Muscle layer of colon (tissue), 2 donors: ENCODE results near the gene TBC1D10B.
A peak's percentile ranks its signal among the peaks of the same experiment; 100 is the strongest.

Experiments used
- H3K27ac ChIP-seq: one replicate; pipeline ENCODE4 v1.7.0; 2013; ENCODE audit warnings: low read depth, mild to moderate bottlenecking, low read length, moderate library complexity
- H3K27me3 ChIP-seq, 2 donors: one replicate each; pipeline ENCODE4 v1.7.0; 2013; ENCODE audit warnings: low read length in 2 of 2, mild to moderate bottlenecking in 2 of 2; ENCODE audit not compliant: insufficient read depth in 2 of 2, control insufficient read depth in 1 of 2
- H3K36me3 ChIP-seq: one replicate; pipeline ENCODE4 v1.7.0; 2013; ENCODE audit warnings: mild to moderate bottlenecking, low read length; ENCODE audit not compliant: insufficient read depth
- H3K4me1 ChIP-seq: one replicate; pipeline ENCODE4 v1.7.0; 2013; ENCODE audit warnings: mild to moderate bottlenecking, low read length; ENCODE audit not compliant: insufficient read depth
- H3K4me3 ChIP-seq, 2 donors: one replicate each; pipeline ENCODE4 v1.7.0; 2013; ENCODE audit warnings: low read length in 2 of 2, low read depth in 1 of 2, mild to moderate bottlenecking in 1 of 2, moderate library complexity in 1 of 2
- H3K9ac ChIP-seq: one replicate; pipeline ENCODE4 v1.7.0; 2013; ENCODE audit warnings: low read length
- H3K9me3 ChIP-seq: one replicate; pipeline ENCODE4 v1.7.0; 2013; ENCODE audit warnings: mild to moderate bottlenecking, low read length
- donor health status: abdominal sarcoma.
- donor health status: Adenocarcinoma of cecum.

TBC1D10B gene

DNA sequence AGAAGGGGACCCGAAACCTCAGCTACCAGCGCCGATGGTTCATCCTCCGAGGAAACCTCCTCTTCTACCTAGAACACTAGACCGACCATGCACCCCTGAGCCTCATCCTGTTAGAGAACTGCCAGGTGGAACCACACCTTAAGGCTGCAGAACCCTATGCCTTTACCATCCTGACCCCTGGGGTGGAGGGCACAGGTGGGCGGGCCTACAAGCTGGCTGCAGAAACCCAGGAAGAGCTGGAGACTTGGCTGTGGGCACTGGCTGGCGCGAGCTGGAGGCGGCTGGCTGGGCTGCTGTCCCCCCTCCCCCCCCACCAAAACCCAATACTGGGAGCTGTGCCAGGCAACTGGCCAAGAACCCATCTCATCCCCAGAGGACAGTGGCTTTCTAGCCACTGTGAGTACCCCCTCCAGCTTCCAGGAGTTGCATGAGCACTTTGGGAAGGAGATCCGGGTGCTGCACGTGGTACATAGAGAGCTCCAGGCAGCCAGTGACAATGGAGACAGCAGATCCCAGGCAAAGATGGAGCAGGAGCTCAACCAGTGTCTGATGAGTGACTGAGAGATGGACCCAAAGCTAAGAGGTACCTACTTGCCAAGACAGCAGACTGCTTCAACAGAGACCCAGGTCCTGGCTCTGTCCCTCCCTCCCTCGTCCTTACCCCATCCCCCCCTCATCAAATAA is 13.8 kb downstream of the TBC1D10B start:
- H3K27ac ChIP-seq, result peak overlapping the region; percentile 95
- H3K9me3 ChIP-seq, result no peaks in the 10 kb centered on the region
- peaks cover 64% of the 10 kb centered on the region for H3K36me3 ChIP-seq
- peaks cover 45% of the 10 kb centered on the region for H3K4me1 ChIP-seq
- H3K27me3 ChIP-seq, result no peaks in the 10 kb centered on the region
- peak overlapping the region; percentile 99 for H3K9ac ChIP-seq
- peak overlapping the region in 1 of 2 donors; percentile 97 for H3K4me3 ChIP-seq

DNA sequence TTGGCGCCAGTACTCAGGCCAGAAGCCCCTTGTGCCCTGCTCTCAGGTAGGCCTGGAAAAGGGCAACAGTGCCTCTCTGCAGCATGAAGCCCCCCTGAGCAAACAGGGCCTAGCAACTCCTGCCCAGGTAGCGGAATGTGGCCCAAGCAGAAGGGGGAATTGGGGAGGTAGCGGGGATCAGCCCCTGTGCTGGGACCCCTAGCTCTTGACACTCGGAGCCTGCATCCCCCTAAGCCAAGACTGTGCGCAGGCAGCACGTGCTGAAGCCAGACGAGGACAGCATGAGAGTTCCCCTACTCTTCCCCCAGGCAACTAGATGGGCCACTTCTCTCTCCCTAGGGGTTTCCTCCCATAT is 14.4 kb downstream of the TBC1D10B start:
- Histone ChIP-seq H3K4me1 (peaks cover 48% of the 10 kb centered on the region), H3K27me3 (no peaks in the 10 kb centered on the region), H3K36me3 (peaks cover 64% of the 10 kb centered on the region), H3K9me3 (no peaks in the 10 kb centered on the region), H3K27ac (peak overlapping the region; percentile 95), H3K4me3 (peak overlapping the region; percentile 28 to 97), H3K9ac (peak overlapping the region; percentile 99)

DNA sequence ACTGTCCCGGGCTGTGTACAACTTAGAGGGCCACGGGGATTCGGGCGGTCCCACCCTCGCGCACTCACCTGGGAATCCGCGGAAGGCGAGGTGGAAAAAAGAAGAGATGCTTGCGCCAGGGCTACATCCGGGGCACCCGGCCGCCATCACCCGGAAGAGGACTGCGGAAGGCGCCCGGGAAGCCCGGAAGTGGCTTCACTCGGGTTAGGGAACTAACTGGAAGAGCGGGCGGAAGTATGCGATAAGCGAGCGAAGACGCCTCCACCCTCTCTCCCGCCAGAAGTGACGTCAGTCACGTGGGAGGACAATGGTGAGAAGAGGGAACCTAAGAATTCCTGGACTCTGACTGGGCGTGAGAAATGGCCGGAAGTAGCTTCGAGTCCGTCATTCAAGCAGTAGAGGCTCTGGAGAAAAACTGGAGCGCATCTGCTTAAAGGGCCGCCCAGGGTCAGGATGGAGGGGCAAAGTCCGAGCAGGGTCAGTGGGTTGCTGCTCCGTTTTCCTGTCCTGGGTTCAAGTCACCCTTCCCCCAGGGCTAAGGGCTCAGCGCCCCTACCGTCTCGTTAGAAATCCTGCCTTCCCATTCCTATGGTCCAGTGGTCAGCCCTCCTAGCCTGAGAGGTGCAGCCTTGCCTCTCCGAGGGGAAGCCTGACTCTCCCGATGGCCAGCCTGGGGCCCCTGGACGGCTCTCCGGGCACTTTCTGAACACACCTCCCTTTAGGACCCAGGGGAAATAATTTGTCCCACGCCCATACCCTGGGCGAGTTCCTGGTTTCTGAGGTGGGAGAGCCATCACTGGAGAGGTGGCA is 14.9 kb downstream of the TBC1D10B start, which contains the start of gene CD2BP2:
Gene CD2BP2 (minus strand): TSS at position 165 of the 810 bp plus-strand sequence. CDS start 627 bp downstream, outside the sequence.
- Histone ChIP-seq H3K4me1 (peaks cover 48% of the 10 kb centered on the region), H3K36me3 (peaks cover 64% of the 10 kb centered on the region), H3K27me3 (no peaks in the 10 kb centered on the region), H3K9me3 (no peaks in the 10 kb centered on the region), H3K4me3 (peak within 1 kb of the TSS; percentile 83 to 97), H3K27ac (peak within 1 kb of the TSS; percentile 95), H3K9ac (peak within 1 kb of the TSS; percentile 99)

DNA sequence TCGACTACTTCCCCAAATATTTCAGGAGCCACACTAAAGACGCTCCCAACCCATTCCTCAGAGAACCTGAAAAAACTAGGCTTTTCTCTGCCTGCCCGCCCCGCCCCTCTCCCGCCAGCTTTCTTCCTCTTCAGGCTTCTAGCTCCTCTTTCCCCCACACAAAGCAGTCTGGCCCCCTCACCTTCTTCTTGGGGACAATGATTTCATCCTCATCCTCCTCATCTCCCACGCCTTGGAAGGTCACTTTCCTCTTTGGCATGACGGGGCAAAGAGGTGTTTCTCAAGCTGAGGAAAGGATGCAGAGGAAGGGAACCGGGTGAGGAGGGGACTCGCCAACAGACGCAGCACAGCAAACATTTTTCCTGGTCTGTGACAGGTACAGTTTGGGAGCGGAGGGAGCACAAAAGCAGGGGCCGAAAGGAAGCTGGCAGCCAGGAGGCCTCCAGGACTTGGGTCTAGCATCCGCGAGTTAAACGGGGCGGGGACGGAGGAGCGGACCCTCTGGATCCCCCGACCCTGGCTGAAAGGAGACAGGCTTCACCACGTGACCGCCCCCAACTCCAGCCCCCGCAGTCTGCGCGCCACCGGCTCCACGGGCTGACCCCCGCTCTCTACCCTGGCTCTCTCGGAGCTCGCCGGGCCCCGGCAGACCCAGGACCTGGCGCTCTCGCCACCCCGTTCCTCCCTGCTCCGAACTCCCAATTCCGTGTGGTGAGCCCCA is 15.7 kb downstream of the TBC1D10B start:
- Histone ChIP-seq H3K9ac (peak overlapping the region; percentile 99), H3K4me1 (peaks cover 48% of the 10 kb centered on the region), H3K9me3 (no peaks in the 10 kb centered on the region), H3K4me3 (peak overlapping the region; percentile 83 to 97), H3K27ac (peak overlapping the region; percentile 93), H3K36me3 (peaks cover 60% of the 10 kb centered on the region), H3K27me3 (no peaks in the 10 kb centered on the region)

DNA sequence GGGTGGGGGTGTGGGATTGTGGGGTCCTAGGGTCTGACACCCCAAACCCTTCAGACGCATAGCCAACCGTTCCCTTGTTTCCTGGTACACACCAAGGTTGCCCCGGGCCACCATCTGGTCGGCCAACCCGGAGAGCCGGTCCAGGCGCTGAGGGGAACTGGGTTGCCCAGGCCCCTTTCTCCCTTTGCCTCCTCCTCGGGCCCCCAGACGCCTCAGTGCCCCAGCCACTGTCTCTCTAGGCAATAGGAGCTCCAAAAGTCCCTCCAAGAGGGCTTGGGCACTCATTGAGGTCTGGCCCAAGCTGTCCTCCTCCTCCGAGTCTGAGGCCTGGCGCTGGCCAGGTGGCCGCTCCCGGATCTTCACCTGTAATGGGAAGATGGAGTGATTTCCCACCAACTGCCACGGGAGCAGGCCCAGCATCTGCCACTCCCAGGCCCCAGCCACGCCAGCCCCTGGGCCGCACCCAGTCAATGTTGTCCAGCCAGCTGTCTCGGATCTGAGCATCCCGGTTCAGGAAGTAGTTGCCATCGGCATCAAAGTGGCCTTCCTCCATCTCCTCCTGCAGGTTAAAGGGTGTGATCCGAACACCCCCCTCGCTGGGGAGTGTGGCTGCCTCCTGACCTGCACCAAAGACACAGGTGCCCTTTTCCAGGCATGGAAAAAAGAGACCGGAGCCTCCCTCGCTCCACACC is 16.7 kb downstream of the TBC1D10B start:
- Histone ChIP-seq H3K9me3 (no peaks in the 10 kb centered on the region), H3K36me3 (peaks cover 50% of the 10 kb centered on the region), H3K4me1 (peaks cover 48% of the 10 kb centered on the region), H3K27me3 (no peaks in the 10 kb centered on the region), H3K27ac (peak overlapping the region; percentile 93), H3K9ac (peak overlapping the region; percentile 99), H3K4me3 (peak overlapping the region; percentile 83 to 97)

DNA sequence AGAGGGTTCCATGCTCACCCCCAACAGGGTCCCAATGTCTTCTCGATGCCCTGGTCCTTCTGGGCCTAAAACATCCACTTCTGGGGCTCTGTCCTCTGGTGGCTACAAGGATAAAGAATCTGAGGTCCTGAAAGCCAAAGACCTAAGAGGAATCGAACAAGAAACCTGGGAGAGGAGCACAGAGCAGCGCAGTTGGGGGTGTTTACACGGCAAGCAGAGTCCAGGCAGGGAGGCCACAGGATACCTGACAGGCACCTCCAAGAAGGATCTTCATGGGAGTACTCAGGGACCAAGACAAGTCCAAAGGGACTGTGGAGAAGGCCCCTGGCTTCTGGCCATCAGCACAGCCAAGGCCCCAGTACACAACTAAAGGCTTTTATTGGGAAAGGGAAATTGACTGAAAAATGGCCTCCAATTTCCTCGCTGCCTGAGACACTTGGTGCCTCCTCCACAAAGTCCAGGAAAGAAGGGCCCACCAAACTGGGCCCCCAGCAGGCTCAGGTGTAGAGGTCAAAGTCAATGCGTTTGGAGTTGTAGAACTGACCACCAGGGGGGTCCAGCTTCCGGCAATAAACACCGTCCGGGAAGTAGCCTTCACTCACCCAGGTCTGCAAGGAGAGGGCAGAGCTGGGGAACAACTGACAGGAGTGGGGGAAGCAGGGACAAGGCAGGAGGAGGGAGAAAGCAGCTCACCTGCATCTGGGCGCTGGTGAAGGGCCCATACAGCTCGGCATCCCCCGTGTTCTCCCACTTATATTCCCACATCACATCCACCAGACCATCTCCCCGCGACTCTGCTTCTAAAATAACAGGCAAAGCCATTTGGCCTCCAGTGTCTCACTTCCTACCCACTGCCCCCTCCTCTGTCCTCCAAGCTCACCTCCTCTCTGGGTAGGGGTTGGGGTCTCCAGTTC is 17.5 kb downstream of the TBC1D10B start:
- H3K9ac ChIP-seq, result peak overlapping the region; percentile 49
- H3K27ac ChIP-seq, result peak overlapping the region; percentile 82
- H3K27me3 ChIP-seq, result no peaks in the 10 kb centered on the region

DNA sequence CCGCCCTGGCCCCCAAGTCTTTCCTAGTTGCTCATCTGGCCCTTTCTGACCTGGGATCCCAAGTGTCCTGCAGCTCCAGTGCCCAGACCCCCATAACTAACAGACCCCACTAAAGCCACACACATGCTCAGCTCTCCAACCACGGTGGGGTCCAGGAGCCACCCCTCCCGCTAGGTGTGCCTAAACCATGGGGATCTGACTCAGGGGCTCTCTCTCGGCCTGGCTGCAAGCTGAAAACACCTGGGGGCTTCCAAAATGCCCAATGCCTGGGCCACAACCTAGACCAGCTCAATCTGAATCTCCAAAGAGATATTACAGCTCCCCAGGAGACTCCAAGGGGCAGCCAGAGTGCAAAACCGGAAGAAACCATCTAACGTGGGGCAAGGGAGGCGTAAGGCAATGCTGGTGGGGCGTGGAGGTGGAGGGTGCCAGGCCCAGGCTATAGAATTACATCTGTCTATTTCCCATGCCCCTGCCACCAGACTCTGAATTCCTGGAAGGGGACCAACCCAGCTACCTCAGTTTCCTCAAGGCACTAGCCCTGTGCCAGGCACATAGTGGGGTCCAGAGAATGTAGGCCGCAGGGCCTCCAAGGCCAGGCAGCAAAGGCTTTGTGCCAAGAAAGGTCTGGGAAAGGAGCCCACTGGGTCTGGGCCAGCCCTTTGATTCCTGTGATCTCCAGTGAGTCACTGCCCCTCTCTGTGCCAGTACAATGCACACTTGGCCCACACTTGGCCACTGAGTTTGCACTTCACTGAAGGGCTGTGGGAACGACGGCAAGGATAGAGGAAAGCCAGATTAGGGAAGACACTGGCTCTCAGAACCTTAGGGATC is 18.5 kb downstream of the TBC1D10B start:
- H3K9ac ChIP-seq, result peak overlapping the region; percentile 49
- H3K27ac ChIP-seq, result peak overlapping the region; percentile 82
- peaks cover 46% of the 10 kb centered on the region for H3K4me1 ChIP-seq
- H3K4me3 ChIP-seq, result no peak overlapping the region
- peaks cover 32% of the 10 kb centered on the region for H3K36me3 ChIP-seq
- no peaks in the 10 kb centered on the region for H3K27me3 ChIP-seq
- no peaks in the 10 kb centered on the region for H3K9me3 ChIP-seq

More for the DNA sequence above, 17.5 kb downstream of the TBC1D10B start:
- Histone ChIP-seq H3K9me3 (no peaks in the 10 kb centered on the region), H3K36me3 (peaks cover 41% of the 10 kb centered on the region), H3K4me3 (no peak overlapping the region), H3K4me1 (peaks cover 48% of the 10 kb centered on the region)

DNA sequence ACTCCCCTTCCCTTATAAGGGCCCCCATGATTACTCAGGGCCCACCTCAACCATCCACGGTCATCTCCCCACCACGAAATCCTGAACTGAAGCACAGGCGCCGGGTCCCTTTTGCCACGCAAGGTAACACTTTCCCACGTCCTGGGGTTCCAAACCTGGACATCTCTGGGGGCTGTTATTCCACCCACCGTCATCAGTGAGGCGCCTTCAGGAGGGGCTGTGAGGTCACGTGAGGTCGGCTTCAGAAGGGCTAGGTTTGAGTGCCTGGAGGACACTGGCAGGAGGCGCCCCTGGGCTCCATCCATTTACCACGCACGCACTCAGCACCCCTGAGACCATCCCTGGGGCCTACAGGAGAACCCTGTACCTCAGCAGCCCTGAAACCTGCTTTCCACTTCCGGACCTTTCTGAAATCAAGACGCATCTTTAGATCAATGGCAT is 19.3 kb downstream of the TBC1D10B start:
- Histone ChIP-seq H3K4me1 (peaks cover 38% of the 10 kb centered on the region), H3K4me3 (no peak overlapping the region), H3K9ac (no peak overlapping the region), H3K9me3 (no peaks in the 10 kb centered on the region), H3K36me3 (peaks cover 30% of the 10 kb centered on the region), H3K27ac (no peak overlapping the region), H3K27me3 (no peaks in the 10 kb centered on the region)

DNA sequence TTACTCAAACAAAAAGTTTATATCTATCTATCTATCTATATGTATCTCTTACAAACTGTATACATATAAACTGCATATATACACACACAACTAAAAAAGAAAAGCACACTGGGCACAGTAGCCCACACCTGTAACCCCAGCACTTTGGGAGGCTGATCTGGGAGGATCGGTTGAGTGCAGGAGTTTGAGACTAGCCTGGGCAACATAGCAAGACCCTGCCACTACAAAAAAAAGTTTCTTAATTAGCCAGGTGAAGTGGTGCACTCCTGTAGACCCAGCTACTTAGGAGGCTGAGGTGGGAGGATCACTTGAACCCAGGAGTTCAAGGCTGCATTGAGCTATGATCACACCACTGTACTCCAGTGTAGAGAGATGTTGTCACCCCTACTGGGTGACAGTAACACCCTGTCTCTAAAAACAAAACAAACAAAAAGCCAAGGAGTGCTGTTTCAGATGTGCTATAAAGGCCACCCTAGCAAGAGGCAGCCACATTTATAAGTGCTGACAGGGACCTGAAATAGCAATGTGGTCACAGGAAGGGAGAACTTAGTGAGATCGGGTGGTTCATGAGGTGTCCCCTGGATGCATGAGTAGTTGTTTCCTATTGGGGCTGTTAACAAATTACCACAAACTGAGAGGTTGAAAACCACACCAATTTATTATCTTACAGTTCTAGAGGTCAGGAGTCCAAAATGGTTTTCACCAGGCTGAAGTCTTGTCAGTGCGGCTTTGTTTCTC is 20.0 kb downstream of the TBC1D10B start:
- Histone ChIP-seq H3K9ac (no peak overlapping the region), H3K27ac (no peak overlapping the region), H3K36me3 (peaks cover 30% of the 10 kb centered on the region), H3K4me1 (peaks cover 33% of the 10 kb centered on the region), H3K9me3 (no peaks in the 10 kb centered on the region), H3K4me3 (no peak overlapping the region), H3K27me3 (no peaks in the 10 kb centered on the region)
